ENCODE results near the gene STK10. TPM values are rescaled to one million over a fixed set of nuclear protein-coding genes. Genes with fewer than 3 reads are reported as not detected.

STK10 gene
- total and polyA plus RNA-seq, 2 experiments from 2014 or later: 21.2 to 28.9 TPM

DNA sequence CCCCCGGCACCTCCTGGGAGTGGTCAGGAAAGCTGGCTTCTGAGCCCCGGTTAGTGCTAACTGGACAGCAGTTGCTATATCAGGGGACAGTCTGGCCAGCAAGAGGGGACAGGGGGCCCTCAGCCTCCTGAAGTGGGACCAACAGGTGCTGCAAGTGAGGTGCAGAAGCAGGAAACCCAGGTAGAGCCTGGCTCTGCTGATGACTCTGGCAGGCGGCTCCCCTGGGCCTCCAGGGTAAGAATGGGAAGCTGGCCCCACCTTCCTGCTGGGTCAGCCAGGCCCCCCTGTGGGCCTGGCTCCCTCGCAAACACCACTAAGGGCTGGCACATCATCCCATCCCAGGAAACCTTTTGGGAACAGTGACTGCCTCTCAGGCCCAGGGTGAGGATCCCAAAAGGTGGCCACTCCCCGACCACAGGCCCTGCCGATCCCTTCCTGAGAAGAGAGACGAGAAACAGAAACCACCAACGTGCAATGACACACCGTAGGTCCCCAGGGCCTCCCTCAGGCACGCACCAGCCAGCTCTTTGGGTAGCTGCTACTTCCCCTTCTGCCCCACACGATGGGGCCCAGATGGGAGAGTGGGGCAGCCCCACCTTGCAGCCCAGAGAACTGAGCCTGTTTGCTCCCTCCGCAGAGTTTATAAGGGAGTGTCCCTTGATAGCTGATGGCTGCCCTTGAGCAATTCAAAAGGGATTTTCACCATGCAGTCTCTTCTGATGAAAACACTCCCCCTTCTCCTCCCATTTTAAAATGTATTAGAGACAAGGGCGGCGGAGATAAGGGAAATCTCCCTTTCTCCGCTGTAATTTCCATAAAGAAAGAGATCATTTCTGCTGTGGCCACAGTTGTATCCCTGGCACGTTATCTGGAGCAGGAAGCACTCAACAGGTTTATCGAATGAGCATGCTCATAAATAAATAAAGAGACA is 76.8 kb downstream of the STK10 start:
- H3K36me3 ChIP-seq (ENCODE audit: low read depth): peaks cover 6% of the 10 kb centered on the region; the same call in 1 of the 2 replicates
- no peaks in the 10 kb centered on the region for H3K9me2 ChIP-seq (ENCODE audit: insufficient read depth)
- 75 to 76% methylated on average over 17 of the region's 17 CpGs for WGBS, 2 experiments (ENCODE audit: low coverage in 1 of 2, low lambda C conversion rate in 2 of 2, missing lambda C conversion rate in 2 of 2)
- no peaks in the 10 kb centered on the region for H3K9me3 ChIP-seq (ENCODE audit: low read depth)
- peak overlapping the region; percentile 25; the same call in 1 of the 2 replicates for H3K4me3 ChIP-seq
- peaks cover 32% of the 10 kb centered on the region for H3K4me1 ChIP-seq (ENCODE audit: insufficient read depth)
- H3K9ac ChIP-seq: peak overlapping the region; percentile 61
- peak overlapping the region; percentile 67 for H3K27ac ChIP-seq
- H3F3A ChIP-seq (ENCODE audit: insufficient read depth): peaks cover 21% of the 10 kb centered on the region
- H3K27me3 ChIP-seq (replicated peaks; ENCODE audit: insufficient read depth): no peaks in the 10 kb centered on the region
- H3K79me2 ChIP-seq (ENCODE audit: insufficient read depth): peaks cover 26% of the 10 kb centered on the region; the same call in 1 of the 2 replicates
- H3K4me2 ChIP-seq (ENCODE audit: unreplicated experiment): peak overlapping the region; percentile 60
- H4K20me1 ChIP-seq (ENCODE audit: insufficient read depth): no peaks in the 10 kb centered on the region
- DNase-seq: peak; percentile 80
- TF ChIP-seq EZH2 (IDR thresholded peaks at IDR 0.05; ENCODE audit: insufficient read depth, poor library complexity, severe bottlenecking): no peak
- TF ChIP-seq EZH2phosphoT487 (IDR thresholded peaks at IDR 0.05; ENCODE audit: insufficient read depth, low read depth): no peak
- in situ Hi-C loops (cut with MboI): no loop called here
- H2AFZ ChIP-seq: 0 out of 2 replicates have a peak overlapping the region, but pooled peaks have one; percentile 10

DNA sequence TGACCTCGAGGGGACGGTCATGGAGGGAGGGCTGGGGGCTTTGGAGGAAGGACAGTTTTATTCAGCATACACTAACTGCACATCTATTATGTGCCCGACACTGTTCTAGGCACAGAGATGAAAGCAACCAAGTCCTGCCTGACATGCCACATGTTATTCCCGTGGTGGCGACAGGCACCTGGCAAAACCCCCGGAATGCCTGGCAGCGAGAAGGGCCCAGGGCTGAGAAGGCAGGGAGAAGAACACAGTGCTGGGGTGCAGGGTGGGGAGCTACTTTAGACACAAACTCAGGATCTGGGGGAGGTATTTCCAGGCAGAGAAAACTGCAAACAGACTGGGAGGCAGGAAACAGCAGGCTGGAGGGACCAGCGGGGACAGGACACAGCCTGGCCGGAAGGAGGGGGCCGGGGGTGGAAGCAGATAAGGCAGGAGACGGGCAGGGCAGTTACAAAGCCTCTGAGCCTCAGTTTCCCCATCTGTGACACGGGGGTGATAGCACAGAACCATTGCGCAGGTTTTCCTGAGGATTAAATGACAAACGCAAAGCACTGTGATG is 77.7 kb downstream of the STK10 start:
- peaks cover 32% of the 10 kb centered on the region for H3K4me1 ChIP-seq (ENCODE audit: insufficient read depth)
- H3K9me2 ChIP-seq (ENCODE audit: insufficient read depth): no peaks in the 10 kb centered on the region
- no peak for TF ChIP-seq EZH2phosphoT487 (IDR thresholded peaks at IDR 0.05; ENCODE audit: insufficient read depth, low read depth)
- TF ChIP-seq EZH2 (IDR thresholded peaks at IDR 0.05; ENCODE audit: insufficient read depth, poor library complexity, severe bottlenecking): no peak
- in situ Hi-C loops (cut with MboI): no loop called here
- no peaks in the 10 kb centered on the region for H4K20me1 ChIP-seq (ENCODE audit: insufficient read depth)
- 0 out of 2 replicates have a peak, but pooled peaks cover 3% of the 10 kb centered on the region for H3K36me3 ChIP-seq (ENCODE audit: low read depth)
- no peak overlapping the region for H3K9ac ChIP-seq
- no peak overlapping the region for H3K4me2 ChIP-seq (ENCODE audit: unreplicated experiment)
- H3K9me3 ChIP-seq (ENCODE audit: low read depth): no peaks in the 10 kb centered on the region
- H3K79me2 ChIP-seq (ENCODE audit: insufficient read depth): peaks cover 26% of the 10 kb centered on the region; the same call in 1 of the 2 replicates
- H3K4me3 ChIP-seq: no peak overlapping the region
- H3K27ac ChIP-seq: peak overlapping the region; percentile 67; the same call in 1 of the 2 replicates
- 82% methylated on average over 14 of the region's 14 CpGs for WGBS, 2 experiments (ENCODE audit: low coverage in 1 of 2, low lambda C conversion rate in 2 of 2, missing lambda C conversion rate in 2 of 2)
- H3F3A ChIP-seq (ENCODE audit: insufficient read depth): peaks cover 21% of the 10 kb centered on the region
- DNase-seq: no peak
- H2AFZ ChIP-seq: no peak overlapping the region
- H3K27me3 ChIP-seq (replicated peaks; ENCODE audit: insufficient read depth): no peaks in the 10 kb centered on the region

DNA sequence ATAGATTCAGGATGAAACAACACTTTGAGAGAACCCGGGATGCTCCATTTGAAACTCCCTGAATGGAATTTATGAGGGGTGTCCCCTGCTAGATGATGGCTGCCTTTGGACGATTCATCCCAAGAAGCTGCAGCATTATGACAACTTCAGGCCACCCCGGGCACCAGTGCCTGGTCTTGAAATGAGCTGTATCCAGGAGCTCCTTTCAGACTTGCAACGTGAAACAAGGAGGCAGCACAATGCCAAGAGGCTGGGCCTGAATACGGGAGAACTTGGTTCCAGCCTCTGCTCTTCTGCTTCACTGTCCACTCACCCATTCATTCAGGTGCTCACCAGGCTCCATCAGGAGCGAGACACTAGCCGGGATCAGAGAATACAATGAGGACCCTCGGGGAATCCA is 78.3 kb downstream of the STK10 start:
- Histone ChIP-seq H3K27ac (no peak overlapping the region), H3K9me2 (ENCODE audit: insufficient read depth) (no peaks in the 10 kb centered on the region), H3K79me2 (ENCODE audit: insufficient read depth) (peaks cover 23% of the 10 kb centered on the region; the same call in 1 of the 2 replicates), H3K27me3 (replicated peaks; ENCODE audit: insufficient read depth) (no peaks in the 10 kb centered on the region), H2AFZ (no peak overlapping the region), H3K36me3 (ENCODE audit: low read depth) (0 out of 2 replicates have a peak, but pooled peaks cover 3% of the 10 kb centered on the region), H3K9me3 (ENCODE audit: low read depth) (no peaks in the 10 kb centered on the region), H3K4me2 (ENCODE audit: unreplicated experiment) (no peak overlapping the region), H3K4me1 (ENCODE audit: insufficient read depth) (peaks cover 32% of the 10 kb centered on the region), H4K20me1 (ENCODE audit: insufficient read depth) (no peaks in the 10 kb centered on the region), H3K4me3 (no peak overlapping the region), H3K9ac (no peak overlapping the region), H3F3A (ENCODE audit: insufficient read depth) (peaks cover 21% of the 10 kb centered on the region)
- no peak for DNase-seq
- in situ Hi-C loops (cut with MboI): no loop called here
- TF ChIP-seq EZH2phosphoT487 (IDR thresholded peaks at IDR 0.05; ENCODE audit: insufficient read depth, low read depth): no peak
- TF ChIP-seq EZH2 (IDR thresholded peaks at IDR 0.05; ENCODE audit: insufficient read depth, poor library complexity, severe bottlenecking): no peak
- 80 to 81% methylated on average over 8 of the region's 8 CpGs for WGBS, 2 experiments (ENCODE audit: low coverage in 1 of 2, low lambda C conversion rate in 2 of 2, missing lambda C conversion rate in 2 of 2)

DNA sequence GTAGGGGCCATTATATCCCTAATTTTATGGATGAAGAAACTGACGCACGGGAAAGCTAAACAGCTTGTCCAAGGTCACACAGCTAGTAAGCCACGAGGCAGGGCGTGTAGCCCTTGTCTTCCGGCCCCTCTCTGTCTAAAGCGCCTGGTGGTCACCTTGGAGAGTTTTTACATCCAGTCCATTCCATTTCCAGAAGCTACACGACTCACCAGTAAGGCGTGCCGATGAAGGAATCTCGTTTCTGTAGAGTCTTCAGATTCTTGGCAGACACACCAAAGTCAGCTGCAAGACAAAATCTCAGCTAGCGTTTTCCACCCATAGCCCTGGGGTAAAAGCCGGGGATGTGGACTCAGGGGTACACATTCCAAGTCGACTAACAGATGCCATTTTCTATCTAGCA is 80.5 kb downstream of the STK10 start:
- peak overlapping the region; percentile 49 for H2AFZ ChIP-seq
- in situ Hi-C loops (cut with MboI): no loop called here

More for the DNA sequence above, 80.5 kb downstream of the STK10 start:
- peak; percentile 90 for DNase-seq
- Histone ChIP-seq H3K4me1 (ENCODE audit: insufficient read depth) (peaks cover 45% of the 10 kb centered on the region), H3K27me3 (replicated peaks; ENCODE audit: insufficient read depth) (no peaks in the 10 kb centered on the region), H3K36me3 (ENCODE audit: low read depth) (no peaks in the 10 kb centered on the region), H3K9ac (peak overlapping the region; percentile 70), H4K20me1 (ENCODE audit: insufficient read depth) (no peaks in the 10 kb centered on the region), H3K79me2 (ENCODE audit: insufficient read depth) (peaks cover 17% of the 10 kb centered on the region), H3K4me2 (ENCODE audit: unreplicated experiment) (peak overlapping the region; percentile 59), H3K9me3 (ENCODE audit: low read depth) (no peaks in the 10 kb centered on the region), H3K27ac (peak overlapping the region; percentile 81), H3K4me3 (peak overlapping the region; percentile 54), H3K9me2 (ENCODE audit: insufficient read depth) (no peaks in the 10 kb centered on the region), H3F3A (ENCODE audit: insufficient read depth) (peaks cover 31% of the 10 kb centered on the region)
- WGBS, 2 experiments (ENCODE audit: low coverage in 1 of 2, low lambda C conversion rate in 2 of 2, missing lambda C conversion rate in 2 of 2): 23 to 30% methylated on average over 13 of the region's 13 CpGs
- TF ChIP-seq EZH2 (IDR thresholded peaks at IDR 0.05; ENCODE audit: insufficient read depth, poor library complexity, severe bottlenecking) (no peak), EZH2phosphoT487 (IDR thresholded peaks at IDR 0.05; ENCODE audit: insufficient read depth, low read depth) (no peak)
